A549 (cell line): ENCODE data around the gene PLA1A. TPM values are rescaled to one million over a fixed set of nuclear protein-coding genes. Genes with fewer than 3 reads are reported as not detected.

ENCODE experiments used
- ATAC-seq, 2 experiments: fragments of 200-7000 bp in 1 of 2; fragments of >200 bp in 1 of 2; cut with Nextera tagmentation in 1 of 2; cut with Tn5 transposase in 1 of 2; 3 replicates each; pipeline versions ENCODE4 v1.8.0 to v1.9.1; 2018 to 2020; ENCODE audit warnings: mild to moderate bottlenecking in 1 of 2, moderate library complexity in 1 of 2
- CTCF ChIA-PET: fragments of 300-600 bp; sonication (Branson Sonifier 250); formaldehyde crosslinking; extraction: SDS; loops from one replicate; lab custom pipeline; 2021; ENCODE audit warnings: antibody characterized with exemption, inconsistent platforms; lab: Yijun Ruan, JAX
- POLR2A ChIA-PET: fragments of 350-600 bp; formaldehyde crosslinking; extraction: SDS; loops from one replicate; lab custom pipeline; 2021; ENCODE audit warnings: antibody characterized with exemption, inconsistent platforms; lab: Yijun Ruan, JAX
- DNase-seq, 2 experiments: peaks; one replicate each; pipeline versions ENCODE4 v3.0.0 to v3.0.0-alpha.2; 2011 to 2016; ENCODE audit warnings: low read depth in 1 of 2, low spot score in 1 of 2
- FAIRE-seq: peaks from 2 replicates; lab custom pipeline; 2011; peaks lifted over from hg19 to GRCh38; lab: Jason Lieb, UNC
- H3K27ac ChIP-seq, 2 experiments: fragments of >200 bp; sonication (Bioruptor Twin); formaldehyde crosslinking; 3 replicates each; pipeline ENCODE4 v1.5.1; 2016 to 2017
- H3K4me1 ChIP-seq: fragments of >200 bp; sonication (Bioruptor Twin); formaldehyde crosslinking; 3 replicates; pipeline ENCODE4 v1.6.1; 2016
- H3K4me2 ChIP-seq: fragments of >200 bp; sonication (Bioruptor Twin); formaldehyde crosslinking; 3 replicates; pipeline ENCODE4 v1.6.1; 2016
- H3K4me3 ChIP-seq: fragments of >200 bp; sonication (Bioruptor Twin); formaldehyde crosslinking; 3 replicates; pipeline ENCODE4 v1.5.1; 2016
- H3K9me3 ChIP-seq: fragments of >200 bp; sonication (Bioruptor Twin); formaldehyde crosslinking; 3 replicates; pipeline ENCODE4 v1.6.1; 2016
- BHLHE40 ChIP-seq: IDR thresholded peaks from 2 replicates; pipeline ENCODE4 v1.6.1; 2012; ENCODE audit warnings: low read depth, low read length, inconsistent platforms
- CBX2 ChIP-seq: fragments of 200-600 bp; sonication (generic); IDR thresholded peaks from 2 replicates; pipeline ENCODE4 v1.6.1; 2016; ENCODE audit warnings: low read depth, mild to moderate bottlenecking, borderline replicate concordance
- CHD4 ChIP-seq: fragments of 200-600 bp; sonication (generic); IDR thresholded peaks from 2 replicates; pipeline ENCODE4 v1.6.1; 2016; ENCODE audit warnings: antibody characterized with exemption, mild to moderate bottlenecking, borderline replicate concordance
- ESRRA ChIP-seq: fragments of 150-350 bp; IDR thresholded peaks from 2 replicates; pipeline ENCODE4 v1.6.1; 2014; ENCODE audit warnings: mild to moderate bottlenecking, low read length, borderline replicate concordance
- FOSB ChIP-seq: fragments of 250-450 bp; sonication (Bioruptor Pico); IDR thresholded peaks from 2 replicates; pipeline ENCODE4 v1.5.0; 2020; ENCODE audit warnings: mild to moderate bottlenecking, moderate library complexity
- FOXS1 ChIP-seq: fragments of 250-450 bp; sonication (Bioruptor Pico); IDR thresholded peaks from 2 replicates; pipeline ENCODE4 v1.5.0; 2020; ENCODE audit warnings: mild to moderate bottlenecking, moderate library complexity
- HOXB13 ChIP-seq: fragments of 250-450 bp; sonication (Bioruptor Pico); IDR thresholded peaks from 2 replicates; pipeline ENCODE4 v1.5.0; 2020; ENCODE audit warnings: low read depth, mild to moderate bottlenecking, moderate library complexity
- JUN ChIP-seq, 2 experiments: fragments of >200 bp; sonication (Bioruptor Twin); formaldehyde crosslinking; IDR thresholded peaks; 2 replicates in 1 of 2; 3 replicates in 1 of 2; pipeline ENCODE4 v1.6.1; 2016 to 2017
- MYC ChIP-seq: IDR thresholded peaks from 2 replicates; pipeline ENCODE4 v1.6.1; 2012; ENCODE audit warnings: mild to moderate bottlenecking, inconsistent platforms, low read length, improper control_type of control experiment, borderline replicate concordance
- NFE2L2 ChIP-seq: fragments of 150-350 bp; conservative IDR thresholded peaks from 2 replicates; pipeline ENCODE4 v1.6.1; 2014; ENCODE audit warnings: low read length
- PHF8 ChIP-seq: fragments of 200-600 bp; sonication (generic); IDR thresholded peaks from 2 replicates; pipeline ENCODE4 v1.6.1; 2016; ENCODE audit warnings: low read depth, mild to moderate bottlenecking, antibody characterized with exemption, moderate library complexity, borderline replicate concordance
- RFX5 ChIP-seq: fragments of 450-650 bp; IDR thresholded peaks from 2 replicates; pipeline ENCODE4 v1.7.1; 2014; ENCODE audit warnings: antibody characterized with exemption, mild to moderate bottlenecking, moderate library complexity
- RNF2 ChIP-seq: fragments of 200-600 bp; sonication (generic); IDR thresholded peaks from 2 replicates; pipeline ENCODE4 v1.6.1; 2016; ENCODE audit warnings: low read depth, mild to moderate bottlenecking, antibody characterized with exemption, moderate library complexity, borderline replicate concordance
- SREBF2 ChIP-seq: fragments of 450-650 bp; IDR thresholded peaks from 2 replicates; pipeline ENCODE4 v1.6.1; 2014; ENCODE audit warnings: mild to moderate bottlenecking, moderate library complexity
- USF2 ChIP-seq: fragments of 450-650 bp; IDR thresholded peaks from 2 replicates; pipeline ENCODE4 v1.6.1; 2014; ENCODE audit warnings: antibody characterized with exemption
- WGBS: methylation state at CpG from one replicate; pipeline ENCODE4 v1.1.6; 2017; ENCODE audit errors: missing lambda C conversion rate; 5-methylcytosine and 5-hydroxymethylcytosine counted together
- polyA plus RNA-seq, 4 experiments: library from polyadenylated mRNA; depleted of rRNA in 3 of 4; stranded (reverse); fragments of >200 nt; fragmentation: RNase III in 1 of 4; extraction: RNeasy Plus Mini Kit Qiagen cat#74134 plus additional on column Dnase treatment in 1 of 4; gene quantifications; 2 replicates in 3 of 4; 3 replicates in 1 of 4; pipeline ENCODE4 v1.2.3, GENCODE V29; 2011 to 2017
- TF ChIP-seq, protein P1 (sequence below): fragments of 250-450 bp; sonication (Bioruptor Pico); IDR thresholded peaks from 2 replicates; pipeline ENCODE4 v1.5.0; 2020; ENCODE audit warnings: low read depth, mild to moderate bottlenecking, moderate library complexity
- TF ChIP-seq, protein P2 (sequence below): fragments of >200 bp; sonication (Bioruptor Twin); formaldehyde crosslinking; IDR thresholded peaks from 3 replicates; pipeline ENCODE4 v1.5.1; 2016
- TF ChIP-seq, protein P3 (sequence below): fragments of >200 bp; sonication (Bioruptor Twin); formaldehyde crosslinking; IDR thresholded peaks from 2 replicates; pipeline ENCODE4 v1.6.1; 2016

The PLA1A gene
- polyA plus RNA-seq, 2 of the 4 experiments (the other 2 are of a cell fraction): 0.17 to 0.18 TPM

- Histone ChIP-seq H3K4me1 (peaks cover 22% of the 10 kb centered on the region), H3K4me2 (no peak overlapping the region), H3K4me3 (no peak overlapping the region), H3K27ac (no peak overlapping the region), H3K9me3 (no peaks in the 10 kb centered on the region)
- POLR2A ChIA-PET: no interaction called here
- CTCF ChIA-PET: interaction anchor here (0.8 kb wide), 1 partner anchor 86 kb away, joined by 3 read pairs; the partner anchor contains the start of gene CD80
- ATAC-seq (no peak), FAIRE-seq (no peak), DNase-seq (no peak)
- 86% methylated on average over 1 of the region's 1 CpG for WGBS
- TF ChIP-seq FOXS1 (CRISPR knock-in tag) (no peak), PHF8 (no peak), MYC (no peak), NFE2L2 (no peak), ESRRA (no peak)
- TF ChIP-seq, protein P1, sequence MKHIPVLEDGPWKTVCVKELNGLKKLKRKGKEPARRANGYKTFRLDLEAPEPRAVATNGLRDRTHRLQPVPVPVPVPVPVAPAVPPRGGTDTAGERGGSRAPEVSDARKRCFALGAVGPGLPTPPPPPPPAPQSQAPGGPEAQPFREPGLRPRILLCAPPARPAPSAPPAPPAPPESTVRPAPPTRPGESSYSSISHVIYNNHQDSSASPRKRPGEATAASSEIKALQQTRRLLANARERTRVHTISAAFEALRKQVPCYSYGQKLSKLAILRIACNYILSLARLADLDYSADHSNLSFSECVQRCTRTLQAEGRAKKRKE (CRISPR knock-in tag): no peak
These were observed 48.1 kb downstream of the PLA1A start for GRCh38 chr3:119645813-119646212.

GRCh38 chr3:119647171-119647570 lies 49.5 kb downstream of the PLA1A start:
- H3K4me1 ChIP-seq: peaks cover 22% of the 10 kb centered on the region
- WGBS: 95% methylated on average over 2 of the region's 2 CpGs
- H3K4me2 ChIP-seq: no peak overlapping the region
- DNase-seq (no peak), FAIRE-seq (no peak), ATAC-seq (no peak)
- TF ChIP-seq CHD4 (no peak), BHLHE40 (no peak), HOXB13 (CRISPR knock-in tag) (no peak), FOXS1 (CRISPR knock-in tag) (no peak)
- TF ChIP-seq, protein P2, sequence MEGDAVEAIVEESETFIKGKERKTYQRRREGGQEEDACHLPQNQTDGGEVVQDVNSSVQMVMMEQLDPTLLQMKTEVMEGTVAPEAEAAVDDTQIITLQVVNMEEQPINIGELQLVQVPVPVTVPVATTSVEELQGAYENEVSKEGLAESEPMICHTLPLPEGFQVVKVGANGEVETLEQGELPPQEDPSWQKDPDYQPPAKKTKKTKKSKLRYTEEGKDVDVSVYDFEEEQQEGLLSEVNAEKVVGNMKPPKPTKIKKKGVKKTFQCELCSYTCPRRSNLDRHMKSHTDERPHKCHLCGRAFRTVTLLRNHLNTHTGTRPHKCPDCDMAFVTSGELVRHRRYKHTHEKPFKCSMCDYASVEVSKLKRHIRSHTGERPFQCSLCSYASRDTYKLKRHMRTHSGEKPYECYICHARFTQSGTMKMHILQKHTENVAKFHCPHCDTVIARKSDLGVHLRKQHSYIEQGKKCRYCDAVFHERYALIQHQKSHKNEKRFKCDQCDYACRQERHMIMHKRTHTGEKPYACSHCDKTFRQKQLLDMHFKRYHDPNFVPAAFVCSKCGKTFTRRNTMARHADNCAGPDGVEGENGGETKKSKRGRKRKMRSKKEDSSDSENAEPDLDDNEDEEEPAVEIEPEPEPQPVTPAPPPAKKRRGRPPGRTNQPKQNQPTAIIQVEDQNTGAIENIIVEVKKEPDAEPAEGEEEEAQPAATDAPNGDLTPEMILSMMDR: no peak
- no peak overlapping the region for H3K27ac ChIP-seq
- no peak overlapping the region for H3K4me3 ChIP-seq
- no peaks in the 10 kb centered on the region for H3K9me3 ChIP-seq
- ChIA-PET CTCF (interaction anchor here (0.7 to 1.7 kb wide), 2 partner anchors 11 to 29 kb away, joined by 3 to 5 read pairs; no protein-coding TSS in a partner anchor), POLR2A (no interaction called here)

DNA sequence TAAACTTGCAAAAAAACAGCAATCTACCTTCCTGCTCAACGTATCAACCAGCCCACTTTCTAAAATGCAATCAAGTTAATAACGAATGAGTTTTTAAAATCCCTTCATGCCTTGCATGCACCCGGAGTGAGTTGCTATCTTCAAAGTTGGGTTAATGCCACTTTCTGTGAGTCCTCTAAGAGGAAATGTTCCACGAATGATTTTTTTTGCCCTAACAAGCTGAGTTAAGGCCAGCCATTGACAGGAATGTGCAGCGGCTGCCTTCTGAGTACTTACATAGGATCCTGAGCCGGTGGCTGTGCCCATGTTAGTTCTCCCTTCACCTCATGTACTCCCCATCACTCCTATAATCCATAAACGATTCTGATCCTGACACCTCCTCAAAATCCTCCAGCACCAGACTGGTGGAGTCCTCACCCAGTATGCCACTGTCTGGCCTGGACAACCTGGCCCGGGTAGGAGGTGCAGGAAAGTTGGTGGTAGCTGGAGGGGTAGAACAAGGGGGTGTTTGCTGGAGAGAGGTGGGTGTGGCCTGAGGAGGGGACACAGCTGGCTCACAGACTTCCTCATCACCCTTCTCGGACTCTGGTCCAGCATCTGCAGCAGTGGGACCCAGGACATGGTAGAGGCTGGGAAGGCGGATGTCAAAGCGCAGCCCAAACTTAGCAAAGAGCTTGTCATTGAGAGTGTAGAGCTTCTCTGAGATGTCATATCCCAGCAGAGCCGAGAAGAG lies 50.3 kb downstream of the PLA1A start:
- no peak overlapping the region for H3K4me2 ChIP-seq
- FAIRE-seq: no peak
- POLR2A ChIA-PET: no interaction called here

GRCh38 chr3:119649761-119650160 lies 52.1 kb downstream of the PLA1A start:
- no peak for DNase-seq
- Histone ChIP-seq H3K4me2 (no peak overlapping the region), H3K4me3 (no peak overlapping the region), H3K4me1 (no peaks in the 10 kb centered on the region), H3K27ac (no peak overlapping the region), H3K9me3 (no peaks in the 10 kb centered on the region)
- WGBS: 35% methylated on average over 3 of the region's 3 CpGs
- ChIA-PET POLR2A (no interaction called here), CTCF (no interaction called here)
- no peak for FAIRE-seq
- ATAC-seq: no peak
- TF ChIP-seq, protein P3, sequence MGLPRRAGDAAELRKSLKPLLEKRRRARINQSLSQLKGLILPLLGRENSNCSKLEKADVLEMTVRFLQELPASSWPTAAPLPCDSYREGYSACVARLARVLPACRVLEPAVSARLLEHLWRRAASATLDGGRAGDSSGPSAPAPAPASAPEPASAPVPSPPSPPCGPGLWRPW: no peak
- no peak for TF ChIP-seq FOSB (CRISPR knock-in tag)
- no peak for TF ChIP-seq USF2
- no peak for TF ChIP-seq MYC
- no peak for TF ChIP-seq RNF2
- TF ChIP-seq, protein P1 (CRISPR knock-in tag): no peak
- no peak for TF ChIP-seq JUN (IDR thresholded peaks at IDR 0.05)

More for the DNA sequence above, 50.3 kb downstream of the PLA1A start:
- Histone ChIP-seq H3K4me3 (no peak overlapping the region), H3K9me3 (no peaks in the 10 kb centered on the region), H3K27ac (no peak overlapping the region), H3K4me1 (peaks cover 14% of the 10 kb centered on the region)
- no peak for ATAC-seq
- WGBS: 67% methylated on average over 12 of the region's 12 CpGs
- TF ChIP-seq HOXB13 (CRISPR knock-in tag) (no peak), SREBF2 (no peak), CBX2 (no peak), USF2 (no peak), RFX5 (no peak)
- no peak for DNase-seq
- CTCF ChIA-PET: interaction anchor here (0.8 to 1.7 kb wide), 3 partner anchors 11 to 24 kb away, joined by 4 to 5 read pairs (median 4); no protein-coding TSS in a partner anchor
